Muscle of leg (tissue), 16 donors: ENCODE data around the gene DCUN1D2. TPM values are rescaled to one million over a fixed set of nuclear protein-coding genes. Genes with fewer than 3 reads are reported as not detected.

ENCODE experiments used
- DNase-seq: peaks from one replicate; pipeline ENCODE4 v3.0.0; 2013
- H3K27ac ChIP-seq: one replicate; pipeline ENCODE4 v1.5.1; 2013; ENCODE audit warnings: mild to moderate bottlenecking, low read length, control low read depth
- H3K27me3 ChIP-seq: one replicate; pipeline ENCODE4 v1.6.1; 2013; ENCODE audit warnings: low read length; ENCODE audit not compliant: control insufficient read depth, insufficient read depth
- H3K36me3 ChIP-seq: one replicate; pipeline ENCODE4 v1.6.1; 2013; ENCODE audit warnings: low read length; ENCODE audit not compliant: control insufficient read depth, insufficient read depth
- H3K4me1 ChIP-seq: one replicate; pipeline ENCODE4 v1.6.1; 2013; ENCODE audit warnings: low read length; ENCODE audit not compliant: control insufficient read depth, insufficient read depth
- H3K4me3 ChIP-seq: one replicate; pipeline ENCODE4 v1.5.1; 2013; ENCODE audit warnings: low read length, control low read depth
- H3K9me3 ChIP-seq: replicated peaks from 2 replicates; pipeline ENCODE4 v1.6.1; 2013; ENCODE audit warnings: low read depth, low read length; ENCODE audit not compliant: control insufficient read depth
- WGBS: methylation state at CpG from one replicate; pipeline ENCODE4 v1.1.5; 2013; ENCODE audit warnings: missing lambda C conversion rate; ENCODE audit not compliant: insufficient coverage; 5-methylcytosine and 5-hydroxymethylcytosine counted together
- long read RNA-seq, 11 donors: transcript quantifications; one replicate each; lab custom pipeline, GENCODE V29; 2026
- polyA plus RNA-seq, 8 donors: library from polyadenylated mRNA; unstranded; fragments of 120-200 nt; gene quantifications; one replicate each; pipeline versions ENCODE4 v1.2.1 to v1.2.3, GENCODE V29; 2013; ENCODE audit warnings: inconsistent platforms in 1 of 8, low replicate concordance in 1 of 8; ENCODE audit not compliant: insufficient read length in 8 of 8, insufficient read depth in 1 of 8
- total RNA-seq: library from RNA; stranded (reverse); fragments of 120-200 nt; gene quantifications from one replicate; pipeline ENCODE4 v1.2.4, GENCODE V29; 2013

Gene DCUN1D2
- total RNA-seq (13.1 TPM), polyA plus RNA-seq (10 to 100 TPM; 11.3 to 17.6 (median 14.8) TPM)
- long read RNA-seq, donor 1 = 0 reads
- long read RNA-seq, donor 2 = 0 reads
- long read RNA-seq, donor 3, partial matches to known transcripts = 0 of 2 reads
- long read RNA-seq, donor 3, other reads (novel, unspliced or antisense) = 0 of 2 reads
- long read RNA-seq, donor 4, partial matches to known transcripts = 5 of 7 reads
- long read RNA-seq, donor 4, other reads (novel, unspliced or antisense) = 0 of 7 reads
- long read RNA-seq, donor 5 = 0 reads
- long read RNA-seq, donor 6, partial matches to known transcripts = 7 of 9 reads
- long read RNA-seq, donor 6, other reads (novel, unspliced or antisense) = 0 of 9 reads
- long read RNA-seq, donor 7, partial matches to known transcripts = 0 of 3 reads
- long read RNA-seq, donor 7, other reads (novel, unspliced or antisense) = 0 of 3 reads
- long read RNA-seq, donor 8, partial matches to known transcripts = 0 of 3 reads
- long read RNA-seq, donor 8, other reads (novel, unspliced or antisense) = 0 of 3 reads
- long read RNA-seq, donor 9, partial matches to known transcripts = 0 of 1 reads
- long read RNA-seq, donor 9, other reads (novel, unspliced or antisense) = 0 of 1 reads
- long read RNA-seq, donor 10, partial matches to known transcripts = 0 of 3 reads
- long read RNA-seq, donor 10, other reads (novel, unspliced or antisense) = 0 of 3 reads
- long read RNA-seq, donor 11 = 0 reads

- peaks cover 10% of the 10 kb centered on the region for H3K36me3 ChIP-seq
- no peaks in the 10 kb centered on the region for H3K9me3 ChIP-seq
- peak; percentile 98 for DNase-seq
- WGBS = 0% methylated on average over 115 of the region's 115 CpGs
- peaks cover 37% of the 10 kb centered on the region for H3K4me1 ChIP-seq
- peak within 1 kb of the TSS; percentile 59 for H3K27ac ChIP-seq
- peak within 1 kb of the TSS; percentile 80 for H3K4me3 ChIP-seq
- H3K27me3 ChIP-seq = no peaks in the 10 kb centered on the region
Measured at GRCh38 chr13:113490496-113491417, at the start of gene DCUN1D2. Gene DCUN1D2, minus strand, starts transcription at chr13:113490711. Its CDS starts 42 bp downstream, at chr13:113490669.

- H3K4me1 ChIP-seq = peaks cover 7% of the 10 kb centered on the region
- no peak overlapping the region for H3K4me3 ChIP-seq
- peaks cover 43% of the 10 kb centered on the region for H3K36me3 ChIP-seq
- H3K9me3 ChIP-seq = no peaks in the 10 kb centered on the region
- no peak overlapping the region for H3K27ac ChIP-seq
- WGBS = 93% methylated on average over 6 of the region's 15 CpGs
- DNase-seq = no peak
- no peaks in the 10 kb centered on the region for H3K27me3 ChIP-seq
Measured at GRCh38 chr13:113539822-113540221, 49.3 kb upstream of the DCUN1D2 start.

GRCh38 chr13:113539176-113539575, 48.7 kb upstream of the DCUN1D2 start:
- Histone ChIP-seq H3K27ac (no peak overlapping the region), H3K4me1 (peaks cover under 1% of the 10 kb centered on the region), H3K27me3 (no peaks in the 10 kb centered on the region), H3K36me3 (peaks cover 41% of the 10 kb centered on the region), H3K4me3 (no peak overlapping the region), H3K9me3 (no peaks in the 10 kb centered on the region)
- no peak for DNase-seq
- 74% methylated on average over 5 of the region's 18 CpGs for WGBS

GRCh38 chr13:113538689-113539058, 48.2 kb upstream of the DCUN1D2 start:
- no peak for DNase-seq
- Histone ChIP-seq H3K9me3 (no peaks in the 10 kb centered on the region), H3K27ac (no peak overlapping the region), H3K27me3 (no peaks in the 10 kb centered on the region), H3K36me3 (peaks cover 38% of the 10 kb centered on the region), H3K4me1 (no peaks in the 10 kb centered on the region), H3K4me3 (no peak overlapping the region)
- whole genome bisulfite sequencing = 94% methylated on average over 22 of the region's 28 CpGs

DNA sequence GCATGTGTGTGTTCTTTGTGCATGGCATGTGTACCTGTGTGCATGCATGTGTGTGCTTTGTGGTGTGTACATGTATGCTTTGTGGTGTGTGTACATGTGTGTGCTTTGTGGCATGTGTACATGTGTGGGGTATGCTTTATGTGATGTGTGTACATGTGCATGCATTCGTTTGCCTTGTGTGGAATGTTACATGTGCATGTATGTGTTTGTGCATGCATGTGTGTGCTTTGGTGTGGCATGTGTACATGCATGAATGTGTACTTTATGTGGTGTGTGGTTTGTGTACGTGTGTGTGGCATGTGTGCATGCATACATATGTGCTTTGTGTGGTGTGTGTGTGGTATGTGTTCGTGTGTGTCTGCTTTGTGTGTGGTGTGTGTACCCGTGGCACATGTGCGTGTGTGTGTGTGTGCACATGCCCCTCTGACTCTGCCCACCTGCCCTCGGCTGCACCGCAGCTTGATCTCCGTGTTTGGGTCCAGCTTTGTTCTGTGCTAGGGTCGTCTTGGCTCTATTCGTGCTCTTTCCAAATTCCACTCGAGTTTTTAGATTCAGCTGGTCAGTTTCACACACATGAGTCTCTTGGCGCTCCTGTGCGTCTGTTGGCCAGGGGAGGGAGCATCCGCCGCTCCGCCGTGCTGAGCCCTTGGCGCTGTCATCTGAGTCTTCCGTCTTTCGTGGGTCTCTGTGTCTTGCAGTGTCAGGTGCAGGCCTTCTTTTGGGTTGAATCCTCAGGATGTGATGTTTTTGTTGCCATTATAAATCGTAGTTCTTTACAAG, 47.6 kb upstream of the DCUN1D2 start:
- Histone ChIP-seq H3K4me3 (no peak overlapping the region), H3K9me3 (no peaks in the 10 kb centered on the region), H3K4me1 (no peaks in the 10 kb centered on the region), H3K27ac (no peak overlapping the region), H3K27me3 (no peaks in the 10 kb centered on the region), H3K36me3 (peaks cover 38% of the 10 kb centered on the region)
- DNase-seq = no peak
- WGBS = 80% methylated on average over 18 of the region's 21 CpGs

GRCh38 chr13:113537205-113537604, 46.7 kb upstream of the DCUN1D2 start:
- Histone ChIP-seq H3K27ac (no peak overlapping the region), H3K36me3 (peaks cover 35% of the 10 kb centered on the region), H3K4me3 (no peak overlapping the region), H3K9me3 (no peaks in the 10 kb centered on the region), H3K4me1 (peaks cover 3% of the 10 kb centered on the region), H3K27me3 (no peaks in the 10 kb centered on the region)
- DNase-seq = no peak
- WGBS = 91% methylated on average over 19 of the region's 19 CpGs

GRCh38 chr13:113536461-113537110, 46.1 kb upstream of the DCUN1D2 start:
- peaks cover 5% of the 10 kb centered on the region for H3K4me1 ChIP-seq
- no peaks in the 10 kb centered on the region for H3K27me3 ChIP-seq
- DNase-seq = no peak
- H3K36me3 ChIP-seq = peaks cover 41% of the 10 kb centered on the region
- H3K9me3 ChIP-seq = no peaks in the 10 kb centered on the region
- no peak overlapping the region for H3K4me3 ChIP-seq
- no peak overlapping the region for H3K27ac ChIP-seq
- WGBS = 82% methylated on average over 11 of the region's 18 CpGs

- Histone ChIP-seq H3K9me3 (no peaks in the 10 kb centered on the region), H3K36me3 (peaks cover 44% of the 10 kb centered on the region), H3K27me3 (no peaks in the 10 kb centered on the region), H3K4me1 (peaks cover 5% of the 10 kb centered on the region), H3K27ac (no peak overlapping the region), H3K4me3 (no peak overlapping the region)
- DNase-seq = no peak
- WGBS = 92% methylated on average over 13 of the region's 13 CpGs
Measured at GRCh38 chr13:113535381-113535781, 44.9 kb upstream of the DCUN1D2 start.

DNA sequence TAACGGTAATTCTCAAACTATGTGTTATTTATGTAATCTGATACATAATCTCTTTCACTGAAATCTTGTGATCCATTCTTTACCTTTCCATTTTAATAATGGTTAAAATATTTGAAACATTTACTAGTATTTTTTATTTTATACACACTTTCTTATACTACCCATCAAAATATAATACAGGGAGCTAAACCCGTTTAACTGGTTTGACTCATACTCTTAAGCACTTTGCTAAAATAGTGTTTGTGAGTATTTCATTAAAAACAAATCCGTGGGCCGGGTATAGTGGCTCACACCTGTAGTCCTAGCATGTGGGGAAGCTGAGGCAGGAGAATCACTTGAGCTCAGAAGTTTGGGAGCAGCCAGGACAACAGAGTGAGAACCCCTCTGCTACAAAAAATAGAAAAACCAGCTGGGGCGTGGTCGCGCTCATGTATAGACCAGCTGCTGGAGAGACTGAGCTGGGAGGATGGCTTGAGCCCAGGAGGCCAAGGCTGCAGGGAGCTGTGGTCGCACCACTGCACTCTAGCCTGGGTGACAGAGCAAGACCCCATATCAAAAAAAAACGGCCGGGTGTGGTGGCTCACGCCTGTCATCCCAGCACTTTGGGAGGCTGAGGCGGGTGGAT, 43.8 kb upstream of the DCUN1D2 start:
- no peak for DNase-seq
- Histone ChIP-seq H3K27ac (no peak overlapping the region), H3K4me3 (no peak overlapping the region), H3K36me3 (peaks cover 37% of the 10 kb centered on the region), H3K9me3 (no peaks in the 10 kb centered on the region), H3K4me1 (peaks cover 5% of the 10 kb centered on the region), H3K27me3 (no peaks in the 10 kb centered on the region)
- WGBS = 100% methylated on average over 1 of the region's 12 CpGs
